WTC11 (cell line): Measurements from ENCODE around the gene GCFC2. TPM values are rescaled to one million over a fixed set of nuclear protein-coding genes. Genes with fewer than 3 reads are reported as not detected.
"Not testable (repeated sequence)": the region's sequence is repeated elsewhere in the genome, so short reads cannot be mapped to it uniquely, and the experiment has no call there.

ENCODE experiments used
- ATAC-seq: fragments of 200-7000 bp; cut with Tn5 transposase; 2 replicates; pipeline ENCODE4 v1.10.0; 2021; ENCODE audit warnings: mild to moderate bottlenecking, moderate library complexity
- CTCF ChIA-PET: fragments of 300-600 bp; sonication (Branson Sonifier 250); formaldehyde crosslinking; loops from one replicate; lab custom pipeline; 2021; ENCODE audit warnings: antibody characterized with exemption; lab: Charles Lee
- POLR2A ChIA-PET: fragments of 350-600 bp; sonication (Branson Sonifier 250); formaldehyde crosslinking; loops from one replicate; lab custom pipeline; 2021; ENCODE audit warnings: antibody characterized with exemption; lab: Charles Lee
- DNase-seq: peaks from one replicate; pipeline ENCODE4 v3.0.0; 2021; ENCODE audit warnings: low spot score
- H3K27ac Mint-ChIP-seq: 2 replicates; pipeline ENCODE4 v1.8.0; 2021; ENCODE audit warnings: mixed read lengths
- H3K27me3 Mint-ChIP-seq: 2 replicates; pipeline ENCODE4 v1.8.0; 2021; ENCODE audit warnings: low read depth, mild to moderate bottlenecking, moderate library complexity, mixed read lengths
- H3K36me3 Mint-ChIP-seq: 2 replicates; pipeline ENCODE4 v1.8.0; 2021; ENCODE audit warnings: mixed read lengths
- H3K4me1 Mint-ChIP-seq: 2 replicates; pipeline ENCODE4 v1.8.0; 2022; ENCODE audit warnings: mixed read lengths
- H3K4me3 Mint-ChIP-seq: 2 replicates; pipeline ENCODE4 v1.8.0; 2021; ENCODE audit warnings: mild to moderate bottlenecking, moderate library complexity, mixed read lengths
- H3K9me3 Mint-ChIP-seq: 2 replicates; pipeline ENCODE4 v1.8.0; 2021; ENCODE audit warnings: mixed read lengths
- ARID4B ChIP-seq: sonication (generic); formaldehyde crosslinking; IDR thresholded peaks from 2 replicates; pipeline ENCODE4 v1.8.0; 2023; ENCODE audit warnings: missing genetic modification reagents, mild to moderate bottlenecking, borderline replicate concordance
- CREM ChIP-seq: sonication (generic); formaldehyde crosslinking; IDR thresholded peaks from 2 replicates; pipeline ENCODE4 v1.8.1; 2022; ENCODE audit warnings: mild to moderate bottlenecking, missing genetic modification reagents, moderate library complexity
- ELF4 ChIP-seq: sonication (generic); formaldehyde crosslinking; IDR thresholded peaks from 2 replicates; pipeline ENCODE4 v1.8.1; 2022; ENCODE audit warnings: low read depth, mild to moderate bottlenecking, moderate library complexity, missing genetic modification reagents
- ESRRA ChIP-seq: sonication (generic); formaldehyde crosslinking; IDR thresholded peaks from 2 replicates; pipeline ENCODE4 v1.8.1; 2022; ENCODE audit warnings: mild to moderate bottlenecking, missing genetic modification reagents, borderline replicate concordance
- ETV6 ChIP-seq: sonication (generic); formaldehyde crosslinking; IDR thresholded peaks from 2 replicates; pipeline ENCODE4 v1.8.1; 2022; ENCODE audit warnings: mild to moderate bottlenecking, missing genetic modification reagents
- FOXJ3 ChIP-seq: sonication (generic); formaldehyde crosslinking; IDR thresholded peaks from 2 replicates; pipeline ENCODE4 v1.9.0; 2021; ENCODE audit warnings: missing genetic modification reagents, mild to moderate bottlenecking, borderline replicate concordance
- FOXP1 ChIP-seq: sonication (generic); formaldehyde crosslinking; IDR thresholded peaks from 2 replicates; pipeline ENCODE4 v1.8.0; 2022; ENCODE audit warnings: missing genetic modification reagents, mild to moderate bottlenecking, moderate library complexity, borderline replicate concordance
- MXD4 ChIP-seq: fragments of 250-450 bp; sonication (Bioruptor Pico); IDR thresholded peaks from 2 replicates; pipeline ENCODE4 v1.8.0; 2021; ENCODE audit warnings: mild to moderate bottlenecking, moderate library complexity, borderline replicate concordance
- NFE2L1 ChIP-seq: sonication (generic); formaldehyde crosslinking; IDR thresholded peaks from 2 replicates; pipeline ENCODE4 v1.8.1; 2023; ENCODE audit warnings: missing genetic modification reagents
- NFYB ChIP-seq: sonication (generic); formaldehyde crosslinking; conservative IDR thresholded peaks from 2 replicates; pipeline ENCODE4 v1.8.0; 2022; ENCODE audit warnings: low read depth, missing genetic modification reagents
- NR1H2 ChIP-seq: sonication (generic); formaldehyde crosslinking; IDR thresholded peaks from 2 replicates; pipeline ENCODE4 v1.9.0; 2021; ENCODE audit warnings: mild to moderate bottlenecking, moderate library complexity, missing genetic modification reagents
- PREB ChIP-seq: sonication (generic); formaldehyde crosslinking; IDR thresholded peaks from 2 replicates; pipeline ENCODE4 v1.8.1; 2022; ENCODE audit warnings: mild to moderate bottlenecking, missing genetic modification reagents, moderate library complexity, borderline replicate concordance
- RORB ChIP-seq: fragments of 250-450 bp; sonication (Bioruptor Pico); IDR thresholded peaks from 2 replicates; pipeline ENCODE4 v1.9.0; 2021; ENCODE audit warnings: mild to moderate bottlenecking
- SMAD4 ChIP-seq: sonication (generic); formaldehyde crosslinking; IDR thresholded peaks from 2 replicates; pipeline ENCODE4 v1.8.0; 2022; ENCODE audit warnings: mild to moderate bottlenecking, missing genetic modification reagents
- TEAD4 ChIP-seq: sonication (generic); formaldehyde crosslinking; IDR thresholded peaks from 2 replicates; pipeline ENCODE4 v1.8.0; 2022; ENCODE audit warnings: mild to moderate bottlenecking, missing genetic modification reagents
- ZBTB21 ChIP-seq: sonication (generic); formaldehyde crosslinking; IDR thresholded peaks from 2 replicates; pipeline ENCODE4 v1.8.1; 2023; ENCODE audit warnings: mild to moderate bottlenecking, missing genetic modification reagents, borderline replicate concordance
- ZNF219 ChIP-seq: sonication (generic); formaldehyde crosslinking; IDR thresholded peaks from 2 replicates; pipeline ENCODE4 v1.8.0; 2023; ENCODE audit warnings: missing genetic modification reagents, mild to moderate bottlenecking, borderline replicate concordance
- ZNF671 ChIP-seq: fragments of 250-450 bp; sonication (Bioruptor Pico); IDR thresholded peaks from 2 replicates; pipeline ENCODE4 v1.8.0; 2021; ENCODE audit warnings: mild to moderate bottlenecking
- total RNA-seq: library from RNA; stranded (reverse); gene quantifications from 3 replicates; pipeline ENCODE4 v1.2.3, GENCODE V29; 2021
- TF ChIP-seq, protein P1 (sequence below): fragments of 200-600 bp; IDR thresholded peaks from 2 replicates; pipeline ENCODE4 v1.8.0; 2022; ENCODE audit warnings: antibody characterized with exemption
- TF ChIP-seq, protein P2 (sequence below): sonication (generic); formaldehyde crosslinking; IDR thresholded peaks from 2 replicates; pipeline ENCODE4 v1.8.0; 2023; ENCODE audit warnings: mild to moderate bottlenecking, missing genetic modification reagents

GCFC2 gene
- total RNA-seq, 1 experiment from 2014 or later = 14.4 TPM

DNA sequence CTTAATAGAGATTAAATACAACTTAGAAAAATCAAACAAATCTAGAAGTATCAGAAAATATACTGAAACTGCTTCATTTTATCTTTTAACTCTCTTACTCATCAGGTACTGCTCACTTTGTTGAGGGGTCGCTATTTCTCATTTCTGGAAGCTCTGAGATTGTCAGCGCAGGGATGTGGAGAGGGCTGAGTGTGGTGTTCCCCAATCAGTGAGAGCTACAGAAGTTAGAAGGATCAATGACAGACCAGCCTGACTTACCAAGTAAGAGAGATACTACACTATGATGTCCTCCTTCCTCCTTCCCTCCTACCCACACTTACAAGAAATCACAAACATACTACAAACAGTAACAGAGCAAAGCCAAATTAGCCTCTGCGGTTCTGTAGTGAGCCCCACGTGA is 8.1 kb downstream of the GCFC2 start:
- no peak overlapping the region for H3K27ac Mint-ChIP-seq
- TF ChIP-seq PREB (CRISPR knock-in tag) = no peak
- TF ChIP-seq, all 79 proteins: peak for 0
- POLR2A ChIA-PET = no interaction called here
- DNase-seq (no peak), ATAC-seq (no peak)
- H3K27me3 Mint-ChIP-seq = no peaks in the 10 kb centered on the region
- peaks cover 3% of the 10 kb centered on the region; the same call in 1 of the 2 replicates for H3K4me1 Mint-ChIP-seq
- H3K4me3 Mint-ChIP-seq = no peak overlapping the region
- peaks cover 58% of the 10 kb centered on the region for H3K36me3 Mint-ChIP-seq
- peaks cover 5% of the 10 kb centered on the region for H3K9me3 Mint-ChIP-seq
- CTCF ChIA-PET = no interaction called here

GRCh38 chr2:75698918-75699317 is 11.8 kb downstream of the GCFC2 start:
- Mint-ChIP-seq H3K4me1 (peaks cover 3% of the 10 kb centered on the region; the same call in 1 of the 2 replicates), H3K36me3 (peaks cover 48% of the 10 kb centered on the region), H3K9me3 (peaks cover 12% of the 10 kb centered on the region), H3K27me3 (no peaks in the 10 kb centered on the region), H3K27ac (no peak overlapping the region), H3K4me3 (no peak overlapping the region)
- TF ChIP-seq NR1H2 (no peak), MXD4 (no peak), FOXJ3 (CRISPR knock-in tag) (no peak), TEAD4 (CRISPR knock-in tag) (no peak), CREM (CRISPR knock-in tag) (no peak), RORB (CRISPR knock-in tag) (no peak), ZNF671 (CRISPR knock-in tag) (no peak), NFE2L1 (CRISPR knock-in tag) (no peak)
- DNase-seq = no peak
- ChIA-PET CTCF (no interaction called here), POLR2A (no interaction called here)
- ATAC-seq = no peak

DNA sequence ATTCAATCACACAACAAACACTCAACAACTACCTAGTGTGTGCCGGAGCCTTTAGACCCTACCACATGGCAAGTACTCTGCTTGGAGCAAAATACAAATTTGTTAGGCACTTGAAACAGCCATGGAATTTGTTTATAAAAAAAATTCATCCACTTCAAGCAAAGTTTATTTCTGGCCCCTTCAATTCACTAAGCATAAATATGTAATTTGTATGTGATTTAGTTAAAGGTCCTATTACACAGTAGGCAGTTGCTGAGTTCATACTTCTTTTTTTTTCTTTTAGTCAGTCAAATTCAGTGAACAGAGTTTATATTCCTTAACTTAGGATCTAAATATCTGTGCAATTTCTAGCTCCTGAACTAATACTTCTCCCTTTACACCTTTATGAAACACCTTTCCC is 22.5 kb downstream of the GCFC2 start:
- Mint-ChIP-seq H3K4me3 (no peak overlapping the region), H3K27ac (no peak overlapping the region), H3K4me1 (no peaks in the 10 kb centered on the region), H3K27me3 (no peaks in the 10 kb centered on the region), H3K36me3 (peaks cover 38% of the 10 kb centered on the region), H3K9me3 (no peaks in the 10 kb centered on the region)
- no peak for ATAC-seq
- DNase-seq = no peak
- ChIA-PET POLR2A (no interaction called here), CTCF (no interaction called here)
- no peak for TF ChIP-seq NFYB (CRISPR knock-in tag)
- no peak for TF ChIP-seq ETV6 (CRISPR knock-in tag)
- TF ChIP-seq, protein P1, sequence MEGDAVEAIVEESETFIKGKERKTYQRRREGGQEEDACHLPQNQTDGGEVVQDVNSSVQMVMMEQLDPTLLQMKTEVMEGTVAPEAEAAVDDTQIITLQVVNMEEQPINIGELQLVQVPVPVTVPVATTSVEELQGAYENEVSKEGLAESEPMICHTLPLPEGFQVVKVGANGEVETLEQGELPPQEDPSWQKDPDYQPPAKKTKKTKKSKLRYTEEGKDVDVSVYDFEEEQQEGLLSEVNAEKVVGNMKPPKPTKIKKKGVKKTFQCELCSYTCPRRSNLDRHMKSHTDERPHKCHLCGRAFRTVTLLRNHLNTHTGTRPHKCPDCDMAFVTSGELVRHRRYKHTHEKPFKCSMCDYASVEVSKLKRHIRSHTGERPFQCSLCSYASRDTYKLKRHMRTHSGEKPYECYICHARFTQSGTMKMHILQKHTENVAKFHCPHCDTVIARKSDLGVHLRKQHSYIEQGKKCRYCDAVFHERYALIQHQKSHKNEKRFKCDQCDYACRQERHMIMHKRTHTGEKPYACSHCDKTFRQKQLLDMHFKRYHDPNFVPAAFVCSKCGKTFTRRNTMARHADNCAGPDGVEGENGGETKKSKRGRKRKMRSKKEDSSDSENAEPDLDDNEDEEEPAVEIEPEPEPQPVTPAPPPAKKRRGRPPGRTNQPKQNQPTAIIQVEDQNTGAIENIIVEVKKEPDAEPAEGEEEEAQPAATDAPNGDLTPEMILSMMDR = no peak
- no peak for TF ChIP-seq SMAD4
- TF ChIP-seq FOXP1 (CRISPR knock-in tag) = no peak
- no peak for TF ChIP-seq ZNF219
- TF ChIP-seq ESRRA (CRISPR knock-in tag) = no peak
- TF ChIP-seq ZBTB21 (CRISPR knock-in tag) = no peak
- TF ChIP-seq, protein P2, sequence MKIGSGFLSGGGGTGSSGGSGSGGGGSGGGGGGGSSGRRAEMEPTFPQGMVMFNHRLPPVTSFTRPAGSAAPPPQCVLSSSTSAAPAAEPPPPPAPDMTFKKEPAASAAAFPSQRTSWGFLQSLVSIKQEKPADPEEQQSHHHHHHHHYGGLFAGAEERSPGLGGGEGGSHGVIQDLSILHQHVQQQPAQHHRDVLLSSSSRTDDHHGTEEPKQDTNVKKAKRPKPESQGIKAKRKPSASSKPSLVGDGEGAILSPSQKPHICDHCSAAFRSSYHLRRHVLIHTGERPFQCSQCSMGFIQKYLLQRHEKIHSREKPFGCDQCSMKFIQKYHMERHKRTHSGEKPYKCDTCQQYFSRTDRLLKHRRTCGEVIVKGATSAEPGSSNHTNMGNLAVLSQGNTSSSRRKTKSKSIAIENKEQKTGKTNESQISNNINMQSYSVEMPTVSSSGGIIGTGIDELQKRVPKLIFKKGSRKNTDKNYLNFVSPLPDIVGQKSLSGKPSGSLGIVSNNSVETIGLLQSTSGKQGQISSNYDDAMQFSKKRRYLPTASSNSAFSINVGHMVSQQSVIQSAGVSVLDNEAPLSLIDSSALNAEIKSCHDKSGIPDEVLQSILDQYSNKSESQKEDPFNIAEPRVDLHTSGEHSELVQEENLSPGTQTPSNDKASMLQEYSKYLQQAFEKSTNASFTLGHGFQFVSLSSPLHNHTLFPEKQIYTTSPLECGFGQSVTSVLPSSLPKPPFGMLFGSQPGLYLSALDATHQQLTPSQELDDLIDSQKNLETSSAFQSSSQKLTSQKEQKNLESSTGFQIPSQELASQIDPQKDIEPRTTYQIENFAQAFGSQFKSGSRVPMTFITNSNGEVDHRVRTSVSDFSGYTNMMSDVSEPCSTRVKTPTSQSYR (CRISPR knock-in tag) = no peak
- TF ChIP-seq ARID4B (CRISPR knock-in tag) = no peak
- TF ChIP-seq ELF4 (CRISPR knock-in tag) = no peak

- ATAC-seq, H3K4me1 Mint-ChIP-seq: not testable (repeated sequence)
Observed at GRCh38 chr2:75683430-75683829, 27.3 kb downstream of the GCFC2 start.

More at GRCh38 chr2:75683430-75683829, 27.3 kb downstream of the GCFC2 start:
- H3K4me3 Mint-ChIP-seq, H3K9me3 Mint-ChIP-seq, POLR2A ChIA-PET, H3K27me3 Mint-ChIP-seq, H3K27ac Mint-ChIP-seq, DNase-seq: not testable (repeated sequence)
- CTCF ChIA-PET = interaction anchor here (0.6 kb wide), 1 partner anchor 30 kb away, joined by 3 read pairs; no protein-coding TSS in a partner anchor
- H3K36me3 Mint-ChIP-seq = peaks cover 45% of the 10 kb centered on the region
